WTC11 (cell line): ENCODE results near the gene IGFBPL1. TPM values are rescaled to one million over a fixed set of nuclear protein-coding genes. Genes with fewer than 3 reads are reported as not detected.

Experiments
- ATAC-seq: fragments of 200-7000 bp; cut with Tn5 transposase; 2 replicates; pipeline ENCODE4 v1.10.0; 2021; ENCODE audit warnings: mild to moderate bottlenecking, moderate library complexity
- CTCF ChIA-PET: fragments of 300-600 bp; sonication (Branson Sonifier 250); formaldehyde crosslinking; loops from one replicate; lab custom pipeline; 2021; ENCODE audit warnings: antibody characterized with exemption; lab: Charles Lee
- POLR2A ChIA-PET: fragments of 350-600 bp; sonication (Branson Sonifier 250); formaldehyde crosslinking; loops from one replicate; lab custom pipeline; 2021; ENCODE audit warnings: antibody characterized with exemption; lab: Charles Lee
- DNase-seq: peaks from one replicate; pipeline ENCODE4 v3.0.0; 2021; ENCODE audit warnings: low spot score
- H3K27ac Mint-ChIP-seq: 2 replicates; pipeline ENCODE4 v1.8.0; 2021; ENCODE audit warnings: mixed read lengths
- H3K27me3 Mint-ChIP-seq: 2 replicates; pipeline ENCODE4 v1.8.0; 2021; ENCODE audit warnings: low read depth, mild to moderate bottlenecking, moderate library complexity, mixed read lengths
- H3K36me3 Mint-ChIP-seq: 2 replicates; pipeline ENCODE4 v1.8.0; 2021; ENCODE audit warnings: mixed read lengths
- H3K4me1 Mint-ChIP-seq: 2 replicates; pipeline ENCODE4 v1.8.0; 2022; ENCODE audit warnings: mixed read lengths
- H3K4me3 Mint-ChIP-seq: 2 replicates; pipeline ENCODE4 v1.8.0; 2021; ENCODE audit warnings: mild to moderate bottlenecking, moderate library complexity, mixed read lengths
- H3K9me3 Mint-ChIP-seq: 2 replicates; pipeline ENCODE4 v1.8.0; 2021; ENCODE audit warnings: mixed read lengths
- ELF4 ChIP-seq: sonication (generic); formaldehyde crosslinking; IDR thresholded peaks from 2 replicates; pipeline ENCODE4 v1.8.1; 2022; ENCODE audit warnings: low read depth, mild to moderate bottlenecking, moderate library complexity, missing genetic modification reagents
- ESRRA ChIP-seq: sonication (generic); formaldehyde crosslinking; IDR thresholded peaks from 2 replicates; pipeline ENCODE4 v1.8.1; 2022; ENCODE audit warnings: mild to moderate bottlenecking, missing genetic modification reagents, borderline replicate concordance
- FOXJ3 ChIP-seq: sonication (generic); formaldehyde crosslinking; IDR thresholded peaks from 2 replicates; pipeline ENCODE4 v1.9.0; 2021; ENCODE audit warnings: missing genetic modification reagents, mild to moderate bottlenecking, borderline replicate concordance
- NFATC4 ChIP-seq: fragments of 250-450 bp; sonication (Bioruptor Pico); IDR thresholded peaks from 2 replicates; pipeline ENCODE4 v1.9.0; 2021; ENCODE audit warnings: mild to moderate bottlenecking
- NFE2L1 ChIP-seq: sonication (generic); formaldehyde crosslinking; IDR thresholded peaks from 2 replicates; pipeline ENCODE4 v1.8.1; 2023; ENCODE audit warnings: missing genetic modification reagents
- SMAD3 ChIP-seq: sonication (generic); formaldehyde crosslinking; IDR thresholded peaks from 2 replicates; pipeline ENCODE4 v1.8.0; 2022; ENCODE audit warnings: missing genetic modification reagents, mild to moderate bottlenecking, borderline replicate concordance
- SP1 ChIP-seq: sonication (generic); formaldehyde crosslinking; conservative IDR thresholded peaks from 2 replicates; pipeline ENCODE4 v1.8.1; 2022; ENCODE audit warnings: missing genetic modification reagents
- TCF7 ChIP-seq: sonication (generic); formaldehyde crosslinking; IDR thresholded peaks from 2 replicates; pipeline ENCODE4 v1.8.0; 2022; ENCODE audit warnings: mild to moderate bottlenecking, low read depth, missing genetic modification reagents, moderate library complexity
- ZNF121 ChIP-seq: sonication (generic); formaldehyde crosslinking; IDR thresholded peaks from 2 replicates; pipeline ENCODE4 v1.8.0; 2023; ENCODE audit warnings: missing genetic modification reagents
- ZNF396 ChIP-seq: fragments of 250-450 bp; sonication (Bioruptor Pico); IDR thresholded peaks from 2 replicates; pipeline ENCODE4 v1.8.0; 2021; ENCODE audit warnings: mild to moderate bottlenecking, moderate library complexity, borderline replicate concordance
- total RNA-seq: library from RNA; stranded (reverse); gene quantifications from 3 replicates; pipeline ENCODE4 v1.2.3, GENCODE V29; 2021
- TF ChIP-seq, protein P1 (sequence below): sonication (generic); formaldehyde crosslinking; IDR thresholded peaks from 2 replicates; pipeline ENCODE4 v1.8.0; 2022; ENCODE audit warnings: mild to moderate bottlenecking, missing genetic modification reagents
- TF ChIP-seq, protein P2 (sequence below): sonication (generic); formaldehyde crosslinking; IDR thresholded peaks from 2 replicates; pipeline ENCODE4 v1.8.1; 2022; ENCODE audit warnings: mild to moderate bottlenecking, moderate library complexity, missing genetic modification reagents
- TF ChIP-seq, protein P3 (sequence below): fragments of 250-450 bp; sonication (Bioruptor Pico); IDR thresholded peaks from 2 replicates; pipeline ENCODE4 v1.8.0; 2021; ENCODE audit warnings: mild to moderate bottlenecking
- TF ChIP-seq, protein P4 (sequence below): fragments of 250-450 bp; sonication (Bioruptor Pico); IDR thresholded peaks from 2 replicates; pipeline ENCODE4 v1.9.0; 2021; ENCODE audit warnings: mild to moderate bottlenecking
- TF ChIP-seq, protein P5 (sequence below): sonication (generic); formaldehyde crosslinking; IDR thresholded peaks from 2 replicates; pipeline ENCODE4 v1.8.1; 2023; ENCODE audit warnings: mild to moderate bottlenecking, missing genetic modification reagents, moderate library complexity
- TF ChIP-seq, protein P6 (sequence below): sonication (generic); formaldehyde crosslinking; IDR thresholded peaks from 2 replicates; pipeline ENCODE4 v1.8.1; 2022; ENCODE audit warnings: mild to moderate bottlenecking, missing genetic modification reagents, moderate library complexity, borderline replicate concordance

IGFBPL1 gene
- total RNA-seq, 1 experiment from 2014 or later, result 36.7 TPM

DNA sequence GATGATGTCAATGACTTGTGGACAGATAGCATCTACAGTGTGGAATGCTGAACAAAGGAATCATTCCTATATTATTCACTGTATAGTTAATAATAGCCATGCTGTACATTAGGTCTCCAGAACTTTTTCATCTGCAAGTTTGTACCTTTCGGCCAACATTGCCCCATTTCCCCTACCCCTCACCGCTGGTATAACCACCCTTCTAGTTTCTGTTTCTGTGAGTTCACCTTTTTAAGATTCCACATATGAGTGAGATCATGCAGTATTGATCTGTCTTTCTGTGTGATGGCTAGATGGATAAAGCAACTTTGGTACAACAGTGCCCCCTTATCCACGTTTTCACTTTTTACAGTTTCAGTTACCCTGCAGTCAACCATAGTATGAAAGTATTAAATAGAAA lies 50.6 kb downstream of the IGFBPL1 start (continued):
- TF ChIP-seq, protein P1, sequence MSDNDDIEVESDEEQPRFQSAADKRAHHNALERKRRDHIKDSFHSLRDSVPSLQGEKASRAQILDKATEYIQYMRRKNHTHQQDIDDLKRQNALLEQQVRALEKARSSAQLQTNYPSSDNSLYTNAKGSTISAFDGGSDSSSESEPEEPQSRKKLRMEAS (CRISPR knock-in tag), result no peak
- TF ChIP-seq TCF7 (CRISPR knock-in tag) (no peak), NFE2L1 (CRISPR knock-in tag) (no peak), ESRRA (CRISPR knock-in tag) (no peak), ZNF396 (CRISPR knock-in tag) (no peak)
- TF ChIP-seq, protein P2, sequence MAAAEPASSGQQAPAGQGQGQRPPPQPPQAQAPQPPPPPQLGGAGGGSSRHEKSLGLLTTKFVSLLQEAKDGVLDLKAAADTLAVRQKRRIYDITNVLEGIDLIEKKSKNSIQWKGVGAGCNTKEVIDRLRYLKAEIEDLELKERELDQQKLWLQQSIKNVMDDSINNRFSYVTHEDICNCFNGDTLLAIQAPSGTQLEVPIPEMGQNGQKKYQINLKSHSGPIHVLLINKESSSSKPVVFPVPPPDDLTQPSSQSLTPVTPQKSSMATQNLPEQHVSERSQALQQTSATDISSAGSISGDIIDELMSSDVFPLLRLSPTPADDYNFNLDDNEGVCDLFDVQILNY (CRISPR knock-in tag), result no peak

DNA sequence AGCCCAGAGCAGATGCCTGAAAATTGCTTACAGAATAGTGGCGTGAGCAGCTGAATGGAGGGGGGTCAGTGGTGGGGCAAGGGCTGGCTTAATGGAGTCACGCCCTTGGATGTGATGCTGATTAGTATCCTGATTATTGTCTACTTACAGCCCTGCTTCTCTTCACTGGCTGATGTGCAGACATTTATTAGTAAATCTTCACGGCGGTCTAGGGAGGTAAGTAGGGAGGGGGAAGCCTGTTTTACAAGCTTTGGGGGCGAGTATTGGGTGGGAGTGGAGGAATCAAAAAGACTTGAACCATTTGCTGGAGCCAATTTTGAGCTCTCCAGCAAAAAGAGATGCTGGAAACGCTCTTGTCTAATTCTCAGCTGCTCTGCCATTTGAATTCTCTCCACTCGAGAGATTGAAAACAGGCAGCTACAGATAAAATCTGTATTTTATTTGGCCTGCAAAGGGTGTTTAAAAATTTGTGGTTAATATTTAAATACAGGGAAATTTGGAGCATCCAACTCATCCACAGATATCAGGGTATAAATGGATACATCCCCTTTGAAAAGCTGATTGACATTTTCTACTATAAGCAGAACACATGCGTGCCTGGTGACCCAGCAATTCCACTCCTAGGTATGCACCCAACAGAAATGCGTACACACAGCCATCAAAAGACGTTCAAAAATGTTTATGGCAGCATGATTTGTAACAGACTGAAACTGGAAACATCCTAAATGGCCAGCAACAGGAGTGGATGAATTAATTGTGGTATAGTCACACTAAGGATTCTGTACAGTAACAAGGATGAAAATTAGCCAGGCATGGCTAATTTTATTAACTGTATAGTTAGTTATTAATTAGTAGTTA lies 51.3 kb downstream of the IGFBPL1 start:
- H3K36me3 Mint-ChIP-seq, result peaks cover 1% of the 10 kb centered on the region
- H3K4me1 Mint-ChIP-seq, result peaks cover 6% of the 10 kb centered on the region
- ChIA-PET POLR2A (no interaction called here), CTCF (no interaction called here)
- H3K27me3 Mint-ChIP-seq, result peaks cover 82% of the 10 kb centered on the region
- no peak for TF ChIP-seq ELF4 (CRISPR knock-in tag)
- TF ChIP-seq FOXJ3 (CRISPR knock-in tag), result no peak
- TF ChIP-seq, protein P3, sequence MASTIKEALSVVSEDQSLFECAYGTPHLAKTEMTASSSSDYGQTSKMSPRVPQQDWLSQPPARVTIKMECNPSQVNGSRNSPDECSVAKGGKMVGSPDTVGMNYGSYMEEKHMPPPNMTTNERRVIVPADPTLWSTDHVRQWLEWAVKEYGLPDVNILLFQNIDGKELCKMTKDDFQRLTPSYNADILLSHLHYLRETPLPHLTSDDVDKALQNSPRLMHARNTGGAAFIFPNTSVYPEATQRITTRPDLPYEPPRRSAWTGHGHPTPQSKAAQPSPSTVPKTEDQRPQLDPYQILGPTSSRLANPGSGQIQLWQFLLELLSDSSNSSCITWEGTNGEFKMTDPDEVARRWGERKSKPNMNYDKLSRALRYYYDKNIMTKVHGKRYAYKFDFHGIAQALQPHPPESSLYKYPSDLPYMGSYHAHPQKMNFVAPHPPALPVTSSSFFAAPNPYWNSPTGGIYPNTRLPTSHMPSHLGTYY, result no peak
- TF ChIP-seq NFATC4 (CRISPR knock-in tag), result no peak
- TF ChIP-seq, protein P4, sequence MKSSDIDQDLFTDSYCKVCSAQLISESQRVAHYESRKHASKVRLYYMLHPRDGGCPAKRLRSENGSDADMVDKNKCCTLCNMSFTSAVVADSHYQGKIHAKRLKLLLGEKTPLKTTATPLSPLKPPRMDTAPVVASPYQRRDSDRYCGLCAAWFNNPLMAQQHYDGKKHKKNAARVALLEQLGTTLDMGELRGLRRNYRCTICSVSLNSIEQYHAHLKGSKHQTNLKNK, result no peak
- TF ChIP-seq SMAD3 (CRISPR knock-in tag), result no peak
- no peak overlapping the region for H3K4me3 Mint-ChIP-seq
- no peak for DNase-seq
- peaks cover 2% of the 10 kb centered on the region for H3K9me3 Mint-ChIP-seq
- no peak overlapping the region for H3K27ac Mint-ChIP-seq
- ATAC-seq, result no peak

DNA sequence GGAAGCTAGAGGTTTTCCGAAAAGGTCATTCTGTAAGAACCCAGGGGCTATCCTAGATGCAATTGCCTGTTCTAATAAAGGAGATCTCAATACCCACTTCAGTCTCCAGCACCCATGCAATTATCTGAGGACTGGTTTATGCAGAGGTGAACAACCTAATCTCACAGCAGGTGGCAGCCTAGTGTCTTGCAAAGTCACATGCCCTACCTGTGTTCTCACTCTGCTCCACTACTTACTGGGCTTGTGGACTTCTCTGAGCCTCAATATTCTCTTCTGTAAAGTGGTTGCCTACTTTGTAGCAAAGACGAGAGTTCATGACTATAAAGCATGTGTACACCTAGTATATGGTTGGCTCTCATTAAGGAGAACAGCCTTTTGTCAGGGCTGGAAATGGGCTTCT lies 52.8 kb downstream of the IGFBPL1 start:
- Mint-ChIP-seq H3K27ac (no peak overlapping the region), H3K4me3 (no peak overlapping the region), H3K27me3 (peaks cover 70% of the 10 kb centered on the region), H3K9me3 (no peaks in the 10 kb centered on the region), H3K4me1 (peaks cover 6% of the 10 kb centered on the region), H3K36me3 (no peaks in the 10 kb centered on the region)
- ATAC-seq (no peak; the same call in 1 of the 2 replicates), DNase-seq (no peak)
- ChIA-PET CTCF (interaction anchor here (0.5 to 1.6 kb wide), 2 partner anchors 216 to 458 kb away, joined by 3 to 5 read pairs; no protein-coding TSS in a partner anchor), POLR2A (no interaction called here)
- TF ChIP-seq, protein P5, sequence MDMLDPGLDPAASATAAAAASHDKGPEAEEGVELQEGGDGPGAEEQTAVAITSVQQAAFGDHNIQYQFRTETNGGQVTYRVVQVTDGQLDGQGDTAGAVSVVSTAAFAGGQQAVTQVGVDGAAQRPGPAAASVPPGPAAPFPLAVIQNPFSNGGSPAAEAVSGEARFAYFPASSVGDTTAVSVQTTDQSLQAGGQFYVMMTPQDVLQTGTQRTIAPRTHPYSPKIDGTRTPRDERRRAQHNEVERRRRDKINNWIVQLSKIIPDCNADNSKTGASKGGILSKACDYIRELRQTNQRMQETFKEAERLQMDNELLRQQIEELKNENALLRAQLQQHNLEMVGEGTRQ (CRISPR knock-in tag), result no peak
- TF ChIP-seq ZNF121, result no peak
- no peak for TF ChIP-seq FOXJ3 (CRISPR knock-in tag)
- no peak for TF ChIP-seq SP1 (CRISPR knock-in tag)
- TF ChIP-seq, protein P6, sequence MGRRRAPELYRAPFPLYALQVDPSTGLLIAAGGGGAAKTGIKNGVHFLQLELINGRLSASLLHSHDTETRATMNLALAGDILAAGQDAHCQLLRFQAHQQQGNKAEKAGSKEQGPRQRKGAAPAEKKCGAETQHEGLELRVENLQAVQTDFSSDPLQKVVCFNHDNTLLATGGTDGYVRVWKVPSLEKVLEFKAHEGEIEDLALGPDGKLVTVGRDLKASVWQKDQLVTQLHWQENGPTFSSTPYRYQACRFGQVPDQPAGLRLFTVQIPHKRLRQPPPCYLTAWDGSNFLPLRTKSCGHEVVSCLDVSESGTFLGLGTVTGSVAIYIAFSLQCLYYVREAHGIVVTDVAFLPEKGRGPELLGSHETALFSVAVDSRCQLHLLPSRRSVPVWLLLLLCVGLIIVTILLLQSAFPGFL (CRISPR knock-in tag), result no peak
